PC-9 (cell line): ENCODE data around the gene C14orf93.

Source experiments
- CTCF ChIP-seq: fragments of 200-600 bp; sonication (generic); conservative IDR thresholded peaks from 2 replicates; pipeline ENCODE4 v1.6.1; 2017; ENCODE audit warnings: mixed run types, antibody characterized with exemption, mild to moderate bottlenecking, moderate library complexity
- EZH2 ChIP-seq: fragments of 200-600 bp; sonication (generic); IDR thresholded peaks from 2 replicates; pipeline ENCODE4 v1.8.0; 2017; ENCODE audit warnings: antibody characterized with exemption, low read depth

- no peak for TF ChIP-seq CTCF
- no peak for TF ChIP-seq EZH2
These were observed 48.9 kb upstream of the C14orf93 start for GRCh38 chr14:23058654-23059504.
